A673 (cell line): ENCODE data around the gene RNF125.

ENCODE experiments used
- CTCF ChIP-seq: fragments of 300-800, 200-600 bp; sonication (generic); conservative IDR thresholded peaks from 2 replicates; pipeline ENCODE4 v1.5.1; 2017; ENCODE audit warnings: low read depth, mild to moderate bottlenecking, antibody characterized with exemption, low read length, moderate library complexity, mixed read lengths
- EZH2 ChIP-seq: fragments of 200-600 bp; sonication (generic); IDR thresholded peaks from 2 replicates; pipeline ENCODE4 v1.6.1; 2017; ENCODE audit warnings: borderline replicate concordance, low read depth, mild to moderate bottlenecking, mixed read lengths, antibody characterized with exemption, low read length; ENCODE audit not compliant: poor library complexity, severe bottlenecking

GRCh38 chr18:32091325-32091723 lies 72.7 kb downstream of the RNF125 start:
- TF ChIP-seq EZH2 (no peak), CTCF (no peak)
